Vagina (tissue), 2 donors: Measurements from ENCODE around the gene PEX26.

Experiments
- CTCF ChIP-seq, 3 experiments: fragments of 450-650 bp in 2 of 3; fragments of 200-600 bp in 1 of 3; sonication (generic) in 1 of 3; IDR thresholded peaks; one replicate each; pipeline ENCODE4 v1.5.1; 2017 to 2019; ENCODE audit warnings: antibody characterized with exemption in 3 of 3, mild to moderate bottlenecking in 2 of 3, moderate library complexity in 2 of 3
- POLR2A ChIP-seq, 2 donors: fragments of 450-650 bp; IDR thresholded peaks; one replicate each; pipeline ENCODE4 v1.6.1; 2017; ENCODE audit warnings: antibody characterized with exemption in 2 of 2, mild to moderate bottlenecking in 2 of 2, moderate library complexity in 2 of 2

- no peak for TF ChIP-seq CTCF (IDR thresholded peaks at IDR 0.05)
- TF ChIP-seq POLR2A (IDR thresholded peaks at IDR 0.05) = no peak
These were observed 35.1 kb upstream of the PEX26 start for GRCh38 chr22:18042685-18043084.
